ENCODE data around the gene DBN1.

DNA sequence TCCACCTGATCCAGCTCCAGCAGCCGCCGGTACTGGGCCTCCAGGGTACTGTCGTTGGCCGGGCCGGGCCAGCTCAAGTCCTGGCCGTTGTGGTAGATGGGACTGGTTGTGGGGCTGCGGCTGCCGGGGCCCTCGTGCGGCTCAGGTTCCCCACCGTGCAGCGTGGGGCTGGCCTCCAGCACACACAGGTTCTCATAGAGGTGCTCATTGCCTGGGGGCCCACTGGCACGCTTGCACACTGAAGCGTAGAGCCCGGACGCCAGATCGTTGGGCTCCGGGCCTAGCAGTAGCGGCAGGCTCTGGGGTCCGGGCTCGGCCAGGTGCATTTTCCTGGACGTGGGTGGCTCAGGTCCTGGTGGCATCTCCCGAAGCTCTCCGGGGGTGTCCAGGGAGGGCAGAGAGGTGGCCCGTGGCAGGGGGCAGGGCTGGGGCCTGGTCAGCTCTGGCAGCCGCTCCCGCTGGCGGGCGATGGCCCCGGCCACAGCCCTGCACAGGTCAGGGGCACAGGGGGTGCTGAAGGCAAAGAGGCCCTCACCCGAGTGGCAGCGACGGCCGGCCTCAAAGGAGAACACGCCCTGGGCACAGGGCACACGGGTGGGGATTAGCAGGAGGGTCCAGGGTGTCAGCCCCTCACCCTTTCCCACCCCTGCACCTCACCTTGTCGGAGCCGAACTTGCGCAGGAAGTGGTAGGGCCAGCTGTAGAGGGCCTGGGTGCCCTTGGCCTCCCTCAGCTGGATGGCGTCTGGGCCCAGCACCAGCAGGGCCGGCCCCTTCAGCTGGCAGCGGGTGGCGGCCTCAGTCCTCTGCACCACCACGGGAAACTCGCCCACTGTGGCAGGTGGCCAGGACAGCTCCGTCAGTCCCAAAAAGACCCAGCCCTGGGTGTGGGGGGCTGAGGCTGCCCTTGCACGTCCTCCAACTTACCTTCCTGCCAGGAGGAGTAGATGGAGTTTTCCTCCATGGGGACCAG is 30.9 kb upstream of the DBN1 start:
- TF ChIP-seq, protein P1, sequence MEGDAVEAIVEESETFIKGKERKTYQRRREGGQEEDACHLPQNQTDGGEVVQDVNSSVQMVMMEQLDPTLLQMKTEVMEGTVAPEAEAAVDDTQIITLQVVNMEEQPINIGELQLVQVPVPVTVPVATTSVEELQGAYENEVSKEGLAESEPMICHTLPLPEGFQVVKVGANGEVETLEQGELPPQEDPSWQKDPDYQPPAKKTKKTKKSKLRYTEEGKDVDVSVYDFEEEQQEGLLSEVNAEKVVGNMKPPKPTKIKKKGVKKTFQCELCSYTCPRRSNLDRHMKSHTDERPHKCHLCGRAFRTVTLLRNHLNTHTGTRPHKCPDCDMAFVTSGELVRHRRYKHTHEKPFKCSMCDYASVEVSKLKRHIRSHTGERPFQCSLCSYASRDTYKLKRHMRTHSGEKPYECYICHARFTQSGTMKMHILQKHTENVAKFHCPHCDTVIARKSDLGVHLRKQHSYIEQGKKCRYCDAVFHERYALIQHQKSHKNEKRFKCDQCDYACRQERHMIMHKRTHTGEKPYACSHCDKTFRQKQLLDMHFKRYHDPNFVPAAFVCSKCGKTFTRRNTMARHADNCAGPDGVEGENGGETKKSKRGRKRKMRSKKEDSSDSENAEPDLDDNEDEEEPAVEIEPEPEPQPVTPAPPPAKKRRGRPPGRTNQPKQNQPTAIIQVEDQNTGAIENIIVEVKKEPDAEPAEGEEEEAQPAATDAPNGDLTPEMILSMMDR (conservative IDR thresholded peaks at IDR 0.05; ENCODE audit: low read depth, low read length) = no peak
- no peak for TF ChIP-seq EZH2 (IDR thresholded peaks at IDR 0.05; ENCODE audit: low read length, unreplicated experiment)
- no peak for TF ChIP-seq EZH2phosphoT487 (IDR thresholded peaks at IDR 0.05; ENCODE audit: borderline replicate concordance, low read length)

Measured in PC-3 (cell line).